Fibroblast of lung (primary cell): ENCODE results near the gene RABAC1. TPM values are rescaled to one million over a fixed set of nuclear protein-coding genes. Genes with fewer than 3 reads are reported as not detected.

Experiments
- DNase-seq, 2 donors: peaks; one replicate each; pipeline versions ENCODE4 v3.0.0 to v3.0.0-alpha.2; 2010; ENCODE audit warnings: low read depth in 2 of 2
- H2AFZ ChIP-seq: 2 replicates; pipeline ENCODE4 v1.5.1; 2012; ENCODE audit warnings: low read length, control low read depth, inconsistent platforms
- H3K27ac ChIP-seq: 2 replicates; pipeline ENCODE4 v1.5.1; 2011; ENCODE audit warnings: low read length, control low read depth; ENCODE audit not compliant: insufficient read depth
- H3K27me3 ChIP-seq: 2 replicates; pipeline ENCODE4 v1.5.1; 2011; ENCODE audit warnings: mild to moderate bottlenecking, low read length; ENCODE audit not compliant: control insufficient read depth, insufficient read depth
- H3K36me3 ChIP-seq: 2 replicates; pipeline ENCODE4 v1.5.1; 2011; ENCODE audit warnings: low read length; ENCODE audit not compliant: control insufficient read depth, insufficient read depth
- H3K4me1 ChIP-seq: 2 replicates; pipeline ENCODE4 v1.5.1; 2011; ENCODE audit warnings: low read length; ENCODE audit not compliant: control insufficient read depth, insufficient read depth; ENCODE audit errors: extremely low read depth
- H3K4me2 ChIP-seq: 2 replicates; pipeline ENCODE4 v1.5.1; 2011; ENCODE audit warnings: low read length, control low read depth; ENCODE audit not compliant: insufficient read depth; ENCODE audit errors: extremely low read depth
- H3K4me3 ChIP-seq, 4 experiments: fragments of 200-600 bp in 1 of 4; sonication (generic) in 1 of 4; replicated peaks in 1 of 4; 2 replicates each; pipeline ENCODE4 v1.5.1; 2011 to 2016; ENCODE audit warnings: low read length in 4 of 4, low read depth in 3 of 4, mild to moderate bottlenecking in 3 of 4, control low read depth in 2 of 4, inconsistent platforms in 1 of 4, mixed read lengths in 1 of 4; ENCODE audit not compliant: insufficient read depth in 1 of 4; ENCODE audit errors: control extremely low read depth in 1 of 4
- H3K79me2 ChIP-seq: 2 replicates; pipeline ENCODE4 v1.5.1; 2012; ENCODE audit warnings: mild to moderate bottlenecking, low read length, inconsistent platforms; ENCODE audit not compliant: control insufficient read depth, insufficient read depth
- H3K9ac ChIP-seq: 2 replicates; pipeline ENCODE4 v1.5.1; 2011; ENCODE audit warnings: mild to moderate bottlenecking, low read length, control low read depth; ENCODE audit not compliant: insufficient read depth
- H3K9me3 ChIP-seq: 2 replicates; pipeline ENCODE4 v1.5.1; 2012; ENCODE audit warnings: low read depth, low read length; ENCODE audit not compliant: control insufficient read depth, insufficient read depth
- H4K20me1 ChIP-seq: 2 replicates; pipeline ENCODE4 v1.5.1; 2011; ENCODE audit warnings: low read length; ENCODE audit not compliant: control insufficient read depth, insufficient read depth; ENCODE audit errors: extremely low read depth
- EZH2 ChIP-seq: IDR thresholded peaks from 2 replicates; pipeline ENCODE4 v1.5.1; 2012; ENCODE audit warnings: low read length, control low read depth, mild to moderate bottlenecking; ENCODE audit errors: missing control alignments
- polyA plus RNA-seq, 2 donors: library from polyadenylated mRNA; depleted of rRNA in 1 of 2; stranded (reverse) in 1 of 2; unstranded in 1 of 2; fragments of >200 nt; gene quantifications; 2 replicates each; pipeline ENCODE4 v1.2.1, GENCODE V29; 2011 to 2012; ENCODE audit warnings: missing spikeins in 1 of 2
- total RNA-seq: library from RNA; depleted of rRNA; stranded (reverse); fragments of >200 nt; gene quantifications from 2 replicates; pipeline ENCODE4 v1.2.1, GENCODE V29; 2014
- TF ChIP-seq, protein P1 (sequence below), 2 donors: IDR thresholded peaks in 1 of 2; conservative IDR thresholded peaks in 1 of 2; 1 replicate in 1 of 2; 2 replicates in 1 of 2; pipeline ENCODE4 v1.5.1; 2011 to 2012; ENCODE audit warnings: low read length in 2 of 2, control low read depth in 1 of 2, inconsistent platforms in 1 of 2, low read depth in 1 of 2, mild to moderate bottlenecking in 1 of 2

Gene RABAC1
- total and polyA plus RNA-seq, 2 donors (not counting 1 experiment from before 2014, with no cell fraction given), result 163 to 193 TPM

DNA sequence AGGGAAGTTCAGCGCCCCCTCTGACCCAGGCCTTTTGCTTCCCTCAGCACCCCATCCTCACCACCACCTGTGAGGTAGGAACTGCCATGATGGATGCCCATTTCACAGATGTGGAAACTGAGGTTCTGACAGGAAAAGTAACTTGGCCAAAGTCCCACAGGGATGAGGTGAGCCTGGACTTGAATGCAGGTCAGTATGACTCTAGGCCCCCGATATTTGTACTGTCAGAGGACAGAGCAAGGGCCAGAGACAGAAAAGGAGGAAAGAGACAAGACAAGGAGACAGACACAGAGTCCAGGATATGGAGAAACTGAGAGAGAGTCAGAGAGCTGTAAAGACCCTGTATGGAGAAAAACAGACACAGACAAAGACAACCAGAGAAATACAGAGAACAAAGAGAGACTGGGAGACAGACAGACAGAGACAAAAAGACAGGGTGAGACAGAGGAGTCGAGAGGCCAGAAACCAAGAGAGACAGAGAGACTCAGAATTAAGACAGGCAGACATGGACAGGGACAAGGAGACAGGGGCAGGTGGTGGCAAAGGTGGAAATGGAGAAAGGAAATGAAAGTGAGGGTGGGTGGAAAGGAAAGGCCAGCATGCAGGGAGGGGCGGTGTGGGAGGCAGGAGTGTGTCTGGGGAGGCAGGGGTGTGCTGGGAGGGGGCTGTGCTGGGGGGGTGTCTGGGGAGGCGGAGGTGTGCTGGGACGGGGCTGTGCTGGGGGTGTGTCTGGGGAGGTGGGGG lies 35.9 kb downstream of the RABAC1 start:
- no peaks in the 10 kb centered on the region for H3K79me2 ChIP-seq
- no peak overlapping the region for H3K9ac ChIP-seq
- H4K20me1 ChIP-seq, result no peaks in the 10 kb centered on the region
- no peaks in the 10 kb centered on the region for H3K36me3 ChIP-seq
- H3K27me3 ChIP-seq, result peaks cover 42% of the 10 kb centered on the region
- H3K27ac ChIP-seq, result no peak overlapping the region
- no peaks in the 10 kb centered on the region for H3K9me3 ChIP-seq
- no peak for DNase-seq
- H3K4me3 ChIP-seq, result no peak overlapping the region
- H3K4me1 ChIP-seq, result no peaks in the 10 kb centered on the region
- TF ChIP-seq EZH2, result peak; percentile 39
- TF ChIP-seq, protein P1, sequence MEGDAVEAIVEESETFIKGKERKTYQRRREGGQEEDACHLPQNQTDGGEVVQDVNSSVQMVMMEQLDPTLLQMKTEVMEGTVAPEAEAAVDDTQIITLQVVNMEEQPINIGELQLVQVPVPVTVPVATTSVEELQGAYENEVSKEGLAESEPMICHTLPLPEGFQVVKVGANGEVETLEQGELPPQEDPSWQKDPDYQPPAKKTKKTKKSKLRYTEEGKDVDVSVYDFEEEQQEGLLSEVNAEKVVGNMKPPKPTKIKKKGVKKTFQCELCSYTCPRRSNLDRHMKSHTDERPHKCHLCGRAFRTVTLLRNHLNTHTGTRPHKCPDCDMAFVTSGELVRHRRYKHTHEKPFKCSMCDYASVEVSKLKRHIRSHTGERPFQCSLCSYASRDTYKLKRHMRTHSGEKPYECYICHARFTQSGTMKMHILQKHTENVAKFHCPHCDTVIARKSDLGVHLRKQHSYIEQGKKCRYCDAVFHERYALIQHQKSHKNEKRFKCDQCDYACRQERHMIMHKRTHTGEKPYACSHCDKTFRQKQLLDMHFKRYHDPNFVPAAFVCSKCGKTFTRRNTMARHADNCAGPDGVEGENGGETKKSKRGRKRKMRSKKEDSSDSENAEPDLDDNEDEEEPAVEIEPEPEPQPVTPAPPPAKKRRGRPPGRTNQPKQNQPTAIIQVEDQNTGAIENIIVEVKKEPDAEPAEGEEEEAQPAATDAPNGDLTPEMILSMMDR (conservative IDR thresholded peaks at IDR 0.05 in 1 of 2, IDR thresholded peaks at IDR 0.05 in 1 of 2; ENCODE audit: low read depth in 1 of 2, low read length in 2 of 2), result no peak
- H3K4me2 ChIP-seq, result no peak overlapping the region
- H2AFZ ChIP-seq, result no peak overlapping the region

DNA sequence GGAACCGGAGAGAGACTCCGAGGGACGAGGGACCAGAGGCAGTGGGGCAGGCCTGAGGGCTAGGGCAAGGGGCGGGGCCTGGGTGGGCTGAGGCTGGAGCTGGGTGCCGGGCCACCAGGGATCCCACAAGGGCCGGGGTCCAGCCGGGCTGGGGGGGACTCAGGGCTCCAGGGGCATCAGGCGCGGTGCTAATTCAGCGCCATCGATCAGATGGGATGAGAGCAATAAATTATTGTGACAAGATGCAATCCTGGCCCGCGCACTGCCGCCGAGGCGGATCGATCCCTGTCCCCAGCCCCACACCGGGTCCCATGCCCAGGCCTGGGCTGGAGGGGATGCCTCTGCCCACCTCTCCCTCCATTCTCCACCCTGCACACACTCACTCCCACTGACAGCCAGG lies 36.5 kb downstream of the RABAC1 start:
- Histone ChIP-seq H3K4me2 (no peak overlapping the region), H4K20me1 (no peaks in the 10 kb centered on the region), H3K4me1 (no peaks in the 10 kb centered on the region), H3K9ac (no peak overlapping the region), H3K27ac (no peak overlapping the region), H3K27me3 (peaks cover 46% of the 10 kb centered on the region), H2AFZ (no peak overlapping the region), H3K4me3 (no peak overlapping the region), H3K79me2 (no peaks in the 10 kb centered on the region), H3K9me3 (no peaks in the 10 kb centered on the region), H3K36me3 (no peaks in the 10 kb centered on the region)
- DNase-seq, result no peak
- TF ChIP-seq EZH2, result no peak
- TF ChIP-seq, protein P1 (conservative IDR thresholded peaks at IDR 0.05 in 1 of 2, IDR thresholded peaks at IDR 0.05 in 1 of 2; ENCODE audit: low read depth in 1 of 2, low read length in 2 of 2), result no peak

DNA sequence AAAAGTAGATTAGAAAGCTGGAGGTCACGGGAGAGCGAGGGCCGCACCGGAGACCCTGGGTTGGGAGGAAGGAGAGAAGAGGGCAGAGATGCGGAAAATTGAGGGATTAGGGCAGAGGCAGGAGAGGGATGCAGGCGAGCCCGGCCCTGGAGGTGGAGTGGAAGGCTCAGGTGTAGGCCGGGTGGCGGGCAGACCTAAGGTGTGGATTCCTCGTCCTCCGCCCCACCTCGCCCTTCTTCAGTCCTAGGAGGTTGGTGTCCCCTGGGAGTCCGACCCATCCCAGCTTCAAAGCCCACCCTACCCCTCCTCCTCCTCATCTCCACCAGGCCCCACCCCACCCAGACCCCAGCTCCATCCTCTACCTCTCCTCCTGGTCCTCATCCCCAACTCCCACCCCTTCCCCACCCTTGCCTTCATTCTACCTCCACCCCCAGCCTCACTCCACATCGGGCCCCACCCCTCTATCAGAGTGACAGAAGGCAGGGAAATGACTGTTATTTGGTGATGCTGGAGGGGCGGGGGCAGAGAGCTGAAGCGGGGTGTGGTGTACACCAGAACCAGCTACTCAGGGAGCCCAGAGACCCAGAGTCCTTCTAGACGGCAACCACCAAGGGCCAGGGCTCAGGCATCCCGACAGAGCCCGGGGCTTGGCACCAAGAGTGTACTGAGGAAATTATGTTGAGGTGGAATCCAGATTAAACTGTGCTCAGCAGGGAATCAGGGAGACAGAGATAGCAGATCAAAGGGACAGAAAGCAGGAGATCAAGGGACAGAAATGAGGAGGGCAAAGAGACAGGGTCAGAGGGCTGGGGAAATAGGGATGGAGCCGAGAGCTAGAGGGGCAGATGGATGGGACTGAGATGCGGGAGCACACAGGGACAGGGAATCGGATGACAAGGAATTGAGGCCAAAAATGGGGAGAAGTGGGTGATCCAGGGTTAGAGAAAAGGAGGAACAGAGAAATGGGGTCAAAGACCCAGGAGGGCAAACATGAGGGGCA lies 37.2 kb downstream of the RABAC1 start:
- Histone ChIP-seq H3K9ac (no peak overlapping the region), H2AFZ (no peak overlapping the region), H3K27me3 (peaks cover 42% of the 10 kb centered on the region), H3K27ac (no peak overlapping the region), H4K20me1 (no peaks in the 10 kb centered on the region), H3K4me3 (no peak overlapping the region), H3K36me3 (no peaks in the 10 kb centered on the region), H3K4me2 (no peak overlapping the region), H3K9me3 (no peaks in the 10 kb centered on the region), H3K79me2 (no peaks in the 10 kb centered on the region), H3K4me1 (no peaks in the 10 kb centered on the region)
- peak; percentile 80 for TF ChIP-seq EZH2
- TF ChIP-seq, protein P1 (conservative IDR thresholded peaks at IDR 0.05 in 1 of 2, IDR thresholded peaks at IDR 0.05 in 1 of 2; ENCODE audit: low read depth in 1 of 2, low read length in 2 of 2), result no peak
- DNase-seq, result no peak
